ENCODE results near the gene NYAP2. TPM values are rescaled to one million over a fixed set of nuclear protein-coding genes. Genes with fewer than 3 reads are reported as not detected.

NYAP2 gene
- total and polyA plus RNA-seq, 2 donors (not counting 1 experiment from before 2014, with no cell fraction given): not detected

DNA sequence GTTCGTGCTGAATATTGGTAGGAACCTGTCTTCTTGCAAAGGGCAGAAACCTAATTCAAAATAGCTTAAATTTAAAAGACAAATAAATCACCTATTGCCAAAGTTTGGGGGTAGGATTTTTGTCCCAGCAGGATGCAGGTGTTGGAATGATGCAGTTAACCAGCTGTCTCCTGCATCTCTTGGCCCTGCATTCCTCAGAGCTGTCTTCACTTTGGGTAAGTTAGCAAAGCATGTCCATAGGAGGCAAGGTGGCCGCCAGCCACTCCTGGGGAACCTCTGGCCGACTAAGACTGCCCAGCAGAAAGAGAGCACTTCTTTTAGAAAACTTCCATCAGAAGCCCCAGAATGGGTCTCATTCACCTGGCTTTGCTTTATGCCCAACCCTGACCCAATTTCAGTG, 20.5 kb upstream of the NYAP2 start:
- H3K79me2 ChIP-seq (ENCODE audit: control insufficient read depth, insufficient read depth, low read length): no peaks in the 10 kb centered on the region
- H4K20me1 ChIP-seq (ENCODE audit: control insufficient read depth, extremely low read depth, insufficient read depth, low read length): no peaks in the 10 kb centered on the region
- no peak overlapping the region for H3K9ac ChIP-seq (ENCODE audit: insufficient read depth, low read length)
- no peak overlapping the region for H3K4me3 ChIP-seq (replicated peaks in 1 of 4; ENCODE audit: control extremely low read depth in 1 of 4, insufficient read depth in 1 of 4, low read depth in 3 of 4, low read length in 4 of 4)
- no peaks in the 10 kb centered on the region for H3K9me3 ChIP-seq (ENCODE audit: control insufficient read depth, insufficient read depth, low read depth, low read length)
- DNase-seq (ENCODE audit: low read depth in 2 of 2): no peak
- H3K27ac ChIP-seq (ENCODE audit: insufficient read depth, low read length): no peak overlapping the region
- H3K27me3 ChIP-seq (ENCODE audit: control insufficient read depth, insufficient read depth, low read length): no peaks in the 10 kb centered on the region
- TF ChIP-seq CTCF (conservative IDR thresholded peaks at IDR 0.05 in 1 of 2, IDR thresholded peaks at IDR 0.05 in 1 of 2; ENCODE audit: low read depth in 1 of 2, low read length in 2 of 2) (no peak), EZH2 (IDR thresholded peaks at IDR 0.05; ENCODE audit: low read length, missing control alignments) (no peak)
- no peak overlapping the region for H3K4me2 ChIP-seq (ENCODE audit: extremely low read depth, insufficient read depth, low read length)
- no peaks in the 10 kb centered on the region for H3K4me1 ChIP-seq (ENCODE audit: control insufficient read depth, extremely low read depth, insufficient read depth, low read length)
- no peak overlapping the region for H2AFZ ChIP-seq (ENCODE audit: low read length)
- H3K36me3 ChIP-seq (ENCODE audit: control insufficient read depth, insufficient read depth, low read length): no peaks in the 10 kb centered on the region

DNA sequence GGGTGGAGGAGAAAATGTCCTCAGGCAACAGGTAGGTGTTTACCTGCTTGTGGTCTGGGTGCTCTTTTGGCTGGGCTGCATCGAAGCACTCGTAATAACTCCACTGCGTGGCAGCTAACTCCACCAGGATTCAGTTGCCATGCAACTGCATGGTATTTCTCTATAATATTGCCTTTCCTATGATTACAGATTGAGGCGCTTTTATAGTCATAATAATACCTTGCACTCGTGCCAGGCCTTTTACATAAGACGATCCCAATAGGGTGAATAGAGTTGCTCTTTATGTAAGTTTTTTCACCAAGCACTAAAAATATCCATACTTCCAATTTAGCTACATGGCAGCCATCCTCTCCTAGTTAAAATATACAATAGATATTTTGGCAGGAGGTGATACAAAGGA, 19.7 kb upstream of the NYAP2 start:
- TF ChIP-seq EZH2 (IDR thresholded peaks at IDR 0.05; ENCODE audit: low read length, missing control alignments) (no peak), CTCF (conservative IDR thresholded peaks at IDR 0.05 in 1 of 2, IDR thresholded peaks at IDR 0.05 in 1 of 2; ENCODE audit: low read depth in 1 of 2, low read length in 2 of 2) (no peak)
- no peaks in the 10 kb centered on the region for H3K9me3 ChIP-seq (ENCODE audit: control insufficient read depth, insufficient read depth, low read depth, low read length)
- H4K20me1 ChIP-seq (ENCODE audit: control insufficient read depth, extremely low read depth, insufficient read depth, low read length): no peaks in the 10 kb centered on the region
- H2AFZ ChIP-seq (ENCODE audit: low read length): no peak overlapping the region
- no peak for DNase-seq (ENCODE audit: low read depth in 2 of 2)
- no peak overlapping the region for H3K9ac ChIP-seq (ENCODE audit: insufficient read depth, low read length)
- H3K4me2 ChIP-seq (ENCODE audit: extremely low read depth, insufficient read depth, low read length): no peak overlapping the region
- H3K4me1 ChIP-seq (ENCODE audit: control insufficient read depth, extremely low read depth, insufficient read depth, low read length): no peaks in the 10 kb centered on the region
- no peaks in the 10 kb centered on the region for H3K79me2 ChIP-seq (ENCODE audit: control insufficient read depth, insufficient read depth, low read length)
- H3K36me3 ChIP-seq (ENCODE audit: control insufficient read depth, insufficient read depth, low read length): no peaks in the 10 kb centered on the region
- H3K27me3 ChIP-seq (ENCODE audit: control insufficient read depth, insufficient read depth, low read length): no peaks in the 10 kb centered on the region
- no peak overlapping the region for H3K27ac ChIP-seq (ENCODE audit: insufficient read depth, low read length)
- no peak overlapping the region for H3K4me3 ChIP-seq (replicated peaks in 1 of 4; ENCODE audit: control extremely low read depth in 1 of 4, insufficient read depth in 1 of 4, low read depth in 3 of 4, low read length in 4 of 4)

- H3K9me3 ChIP-seq (ENCODE audit: control insufficient read depth, insufficient read depth, low read depth, low read length): no peaks in the 10 kb centered on the region
- no peak overlapping the region for H3K4me3 ChIP-seq (replicated peaks in 1 of 4; ENCODE audit: control extremely low read depth in 1 of 4, insufficient read depth in 1 of 4, low read depth in 3 of 4, low read length in 4 of 4)
- H3K27ac ChIP-seq (ENCODE audit: insufficient read depth, low read length): no peak overlapping the region
- no peaks in the 10 kb centered on the region for H3K4me1 ChIP-seq (ENCODE audit: control insufficient read depth, extremely low read depth, insufficient read depth, low read length)
- no peaks in the 10 kb centered on the region for H3K79me2 ChIP-seq (ENCODE audit: control insufficient read depth, insufficient read depth, low read length)
- H2AFZ ChIP-seq (ENCODE audit: low read length): no peak overlapping the region
- no peak overlapping the region for H3K4me2 ChIP-seq (ENCODE audit: extremely low read depth, insufficient read depth, low read length)
- TF ChIP-seq EZH2 (IDR thresholded peaks at IDR 0.05; ENCODE audit: low read length, missing control alignments) (no peak), CTCF (conservative IDR thresholded peaks at IDR 0.05 in 1 of 2, IDR thresholded peaks at IDR 0.05 in 1 of 2; ENCODE audit: low read depth in 1 of 2, low read length in 2 of 2) (no peak)
- H3K27me3 ChIP-seq (ENCODE audit: control insufficient read depth, insufficient read depth, low read length): no peaks in the 10 kb centered on the region
- DNase-seq (ENCODE audit: low read depth in 2 of 2): no peak
- H4K20me1 ChIP-seq (ENCODE audit: control insufficient read depth, extremely low read depth, insufficient read depth, low read length): no peaks in the 10 kb centered on the region
- H3K9ac ChIP-seq (ENCODE audit: insufficient read depth, low read length): no peak overlapping the region
- no peaks in the 10 kb centered on the region for H3K36me3 ChIP-seq (ENCODE audit: control insufficient read depth, insufficient read depth, low read length)
Measured at GRCh38 chr2:225381609-225382008, 17.9 kb upstream of the NYAP2 start.
